Measurements from ENCODE around the gene HNRNPAB.
"Not testable (repeated sequence)": the region's sequence is repeated elsewhere in the genome, so short reads cannot be mapped to it uniquely, and the experiment has no call there.

Gene HNRNPAB

DNA sequence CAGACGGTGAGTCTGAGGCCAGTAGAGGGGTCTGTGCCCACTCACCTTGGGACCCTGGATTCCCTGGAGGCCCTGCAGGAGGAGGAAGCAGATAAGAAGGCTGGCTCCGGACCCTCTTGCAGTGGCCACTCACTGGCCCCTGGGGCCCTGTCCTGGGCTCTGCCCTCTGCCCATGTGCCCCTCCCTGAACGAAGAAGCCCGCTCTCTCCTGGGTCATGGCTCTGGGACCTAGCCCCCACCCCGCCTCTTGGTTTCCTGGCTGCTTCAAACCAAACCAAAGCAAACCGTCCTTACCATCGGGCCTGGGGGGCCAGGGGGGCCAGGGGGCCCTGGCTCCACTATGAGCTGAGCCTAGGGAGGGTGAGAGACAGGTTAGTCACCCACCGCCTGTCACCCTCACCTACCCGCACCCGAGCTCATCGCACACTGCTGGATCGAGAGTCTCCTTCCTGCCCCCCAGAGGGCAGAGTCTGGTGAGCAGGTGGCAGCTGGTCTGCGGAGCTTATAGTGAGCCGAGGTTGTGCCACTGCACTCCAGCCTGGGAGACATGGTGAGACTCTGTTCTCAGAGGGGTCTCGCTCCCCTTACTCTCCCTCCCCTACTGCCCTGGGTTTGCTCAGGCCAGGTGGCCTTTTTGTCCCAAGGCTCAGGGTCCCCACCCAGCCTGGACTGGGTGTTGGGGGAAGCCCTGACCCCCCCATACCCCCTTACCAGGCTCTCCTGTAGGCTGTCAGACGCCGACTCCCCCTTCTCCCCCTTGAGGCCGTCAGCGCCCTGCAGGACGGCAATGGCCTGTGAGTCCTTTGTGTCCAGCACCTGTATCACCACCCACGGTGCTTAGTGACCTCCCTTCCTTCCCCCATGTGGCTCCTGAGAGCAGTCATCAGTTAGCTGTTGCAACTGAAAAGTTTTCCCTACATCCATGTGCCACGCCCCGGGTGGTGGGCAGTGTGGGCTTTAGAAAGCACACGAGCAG lies 43.4 kb downstream of the HNRNPAB start:
- DNase-seq, result no peak

DNA sequence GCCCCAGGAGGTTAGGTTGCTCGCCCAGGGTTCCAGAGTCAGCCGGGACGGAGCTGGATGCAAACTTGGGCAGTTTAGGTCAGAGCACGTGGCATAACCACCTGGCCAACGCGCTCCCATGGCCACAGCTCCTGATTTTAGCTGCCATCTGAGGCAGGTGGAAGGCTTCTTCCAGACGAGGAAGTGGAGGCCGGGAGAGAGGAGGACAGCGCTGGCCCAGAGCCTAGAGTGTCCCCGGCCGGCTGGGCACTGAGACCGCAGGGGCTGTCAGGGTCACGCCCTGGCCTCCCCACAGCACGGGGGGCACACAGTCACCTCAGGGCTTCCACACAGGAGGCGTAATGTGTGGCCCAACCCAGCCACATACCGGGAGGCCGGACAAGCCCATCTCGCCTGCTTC lies 44.4 kb downstream of the HNRNPAB start:
- no peak for DNase-seq

DNA sequence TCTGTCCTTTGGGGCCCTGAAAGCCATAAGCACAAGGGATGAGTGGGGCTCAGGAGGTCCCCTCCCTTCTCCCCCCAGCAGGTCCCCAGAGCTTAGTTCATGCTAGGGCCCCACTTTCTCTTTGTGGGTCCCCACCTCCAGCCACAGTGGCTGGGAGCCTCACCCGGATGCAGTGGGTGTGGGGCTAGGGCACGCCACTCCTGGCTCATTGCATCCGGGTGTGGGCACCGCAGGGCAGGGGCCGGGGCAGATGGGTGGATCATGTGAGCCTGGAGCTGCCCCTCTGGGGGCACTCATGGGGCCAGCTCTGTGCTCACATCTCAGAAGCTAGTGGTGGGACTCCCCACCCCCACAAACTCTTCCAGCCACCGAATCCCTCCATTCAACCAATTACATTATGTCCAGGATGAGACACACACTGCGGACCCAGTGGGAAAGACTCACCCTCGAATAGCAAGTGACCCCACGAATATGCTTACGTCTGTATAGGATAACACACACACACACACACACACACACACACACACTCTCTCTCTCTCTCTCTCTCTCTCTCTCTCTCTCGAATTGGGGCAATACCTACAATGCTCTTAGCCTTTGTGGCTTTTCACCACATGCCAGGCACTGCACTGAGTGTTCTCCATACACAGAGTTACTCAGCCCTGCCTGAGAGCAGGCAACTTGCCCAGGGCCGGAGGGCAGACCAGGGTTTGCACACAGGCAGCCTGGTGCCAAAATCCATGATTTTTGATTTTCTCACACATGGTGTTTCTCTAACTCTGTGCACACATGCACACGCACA lies 45.1 kb downstream of the HNRNPAB start:
- no peak for DNase-seq

DNA sequence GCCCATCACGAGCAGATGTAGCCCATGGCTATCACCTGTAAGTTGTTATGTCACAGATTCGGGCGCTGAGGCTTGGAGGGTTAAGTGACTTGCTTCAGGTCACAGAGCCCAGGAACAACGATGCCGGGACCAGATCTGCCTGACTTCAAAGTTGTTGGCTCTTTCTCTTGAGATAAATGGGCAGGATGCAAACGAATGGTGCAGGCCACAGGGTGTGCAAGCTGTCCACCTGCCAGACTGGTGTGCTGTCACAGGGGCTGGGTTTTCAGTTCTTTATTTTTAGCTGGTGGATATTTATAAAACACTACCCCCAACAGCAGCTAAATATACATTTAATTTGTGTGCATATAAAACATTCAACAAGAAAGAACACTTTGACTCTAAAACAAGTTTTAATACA lies 45.9 kb downstream of the HNRNPAB start:
- DNase-seq, result no peak

DNA sequence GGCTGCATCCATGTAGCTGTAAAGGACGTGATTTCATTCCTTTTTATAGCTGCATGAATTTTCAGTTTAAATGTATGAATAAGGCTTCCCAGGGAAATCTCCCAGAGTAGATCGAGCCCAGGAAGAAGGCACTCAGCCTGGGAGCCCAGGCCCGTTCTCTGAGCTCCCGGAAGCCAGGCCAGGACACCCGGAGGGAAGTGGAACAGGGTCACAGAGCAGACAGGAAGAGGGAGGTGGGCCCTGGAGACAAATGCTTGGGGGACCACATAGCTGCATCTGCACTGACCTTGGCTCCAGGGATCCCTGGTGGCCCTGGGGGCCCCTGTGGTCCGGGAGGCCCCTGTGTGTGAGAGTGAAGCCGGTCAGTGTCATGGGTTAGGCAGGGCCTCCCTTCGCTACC lies 47.9 kb downstream of the HNRNPAB start:
- DNase-seq, result no peak

DNA sequence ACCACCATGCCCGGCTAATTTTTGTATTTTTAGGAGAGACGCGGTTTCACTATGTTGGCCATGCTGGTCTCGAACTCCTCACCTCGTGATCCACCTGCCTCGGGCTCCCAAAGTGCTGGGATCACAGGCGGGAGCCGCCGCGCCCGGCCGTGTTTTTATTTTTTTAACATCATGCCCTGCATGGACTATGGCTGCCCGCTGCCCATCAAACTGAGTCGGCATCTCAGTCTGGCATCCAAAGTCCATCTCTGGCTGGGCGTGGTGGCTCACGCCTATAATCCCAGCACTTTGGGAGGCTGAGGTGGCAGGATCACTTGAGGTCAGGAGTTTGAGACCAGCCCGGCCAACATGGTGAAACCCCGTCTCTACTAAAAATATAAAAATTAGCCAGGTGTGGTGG lies 49.3 kb downstream of the HNRNPAB start:
- not testable (repeated sequence) for DNase-seq

DNA sequence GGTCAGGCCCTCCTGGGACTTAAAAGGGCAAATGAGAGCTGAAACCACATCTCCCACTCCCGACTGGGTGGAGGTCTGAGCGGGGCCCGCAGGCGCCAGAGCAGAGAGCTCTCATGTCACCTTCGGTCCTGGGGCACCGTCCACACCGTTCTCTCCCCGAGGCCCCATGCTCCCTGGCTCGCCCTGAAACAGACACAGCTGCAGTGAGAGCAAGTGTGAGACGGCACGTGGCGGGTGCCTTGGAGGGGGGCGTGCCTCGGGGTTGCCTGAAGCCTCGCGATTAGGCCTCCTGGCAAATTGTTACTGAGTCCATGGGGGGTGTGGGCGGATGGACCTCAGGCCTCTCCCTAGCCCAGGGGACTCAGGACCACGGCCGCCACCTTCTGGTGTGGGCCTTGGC lies 52.4 kb downstream of the HNRNPAB start:
- DNase-seq, result no peak

DNA sequence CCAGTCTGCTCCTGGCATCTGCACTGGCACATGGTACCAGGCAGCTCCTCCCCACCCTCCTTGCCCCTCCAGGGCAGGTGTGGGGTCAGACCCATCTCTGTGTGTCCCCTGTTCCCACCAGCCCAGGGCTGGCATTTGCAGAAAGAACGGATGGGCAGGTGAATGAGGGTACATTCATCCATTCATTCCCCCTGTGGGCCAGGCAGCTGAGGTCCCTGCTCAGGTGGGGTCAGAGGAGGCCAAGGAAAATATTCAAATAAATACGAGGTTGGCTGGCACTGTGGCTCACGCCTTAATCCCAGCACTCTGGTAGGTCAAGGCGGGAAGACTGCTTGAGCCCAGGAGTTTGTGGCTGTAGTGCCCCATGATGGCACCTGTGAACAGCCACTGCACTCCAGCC lies 53.3 kb downstream of the HNRNPAB start:
- DNase-seq, result no peak

DNA sequence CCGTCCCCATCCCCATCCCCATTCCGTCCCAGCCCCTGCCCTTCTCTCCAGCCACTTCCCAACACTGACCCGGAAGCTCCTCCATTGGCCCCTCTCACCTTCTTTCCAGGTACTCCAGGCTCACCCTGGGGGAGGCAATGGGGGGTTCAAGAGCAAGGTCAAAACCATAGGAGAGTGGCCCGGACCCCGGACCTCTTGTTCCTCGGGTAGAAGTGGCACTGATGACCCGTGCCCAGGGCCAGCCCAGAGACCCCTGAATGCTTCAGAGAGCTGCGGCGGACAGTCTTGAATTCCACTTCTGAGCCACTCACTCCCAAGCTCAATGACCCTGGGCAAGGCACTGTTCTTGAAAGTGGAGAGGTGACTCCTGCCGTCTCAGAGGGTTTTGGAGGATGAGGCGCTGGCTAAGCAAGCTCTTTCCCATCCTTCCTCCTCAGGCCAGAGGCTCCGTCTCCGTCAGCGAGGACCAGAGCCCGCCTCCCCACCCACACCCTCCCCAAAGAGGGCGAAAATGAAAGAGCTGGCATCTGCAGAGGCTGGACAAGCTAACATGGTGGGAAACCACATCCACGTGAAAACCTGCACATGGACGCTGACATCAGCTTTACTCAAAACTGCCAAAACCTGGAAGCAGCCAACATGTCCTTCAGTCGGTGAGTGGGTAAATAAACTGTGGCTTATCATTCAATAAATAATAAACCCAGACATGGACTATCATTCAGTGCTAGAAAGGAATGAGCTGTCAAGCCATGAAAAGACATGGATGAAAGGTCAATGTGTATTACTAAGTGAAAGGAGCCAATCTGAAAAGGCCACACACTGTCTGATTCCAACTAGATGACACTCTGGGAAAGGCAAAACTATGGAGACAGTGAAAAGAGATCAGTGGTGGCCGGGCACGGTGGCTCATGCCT lies 55.5 kb downstream of the HNRNPAB start:
- DNase-seq, result no peak
